Dedifferentiated amniotic fluid mesenchymal stem cell (primary cell): Measurements from ENCODE around the gene AQP2.

Experiments used
- DNase-seq: peaks from one replicate; pipeline ENCODE4 v3.0.0-alpha.2; 2016; ENCODE audit errors: extremely low spot score

Gene AQP2

DNA sequence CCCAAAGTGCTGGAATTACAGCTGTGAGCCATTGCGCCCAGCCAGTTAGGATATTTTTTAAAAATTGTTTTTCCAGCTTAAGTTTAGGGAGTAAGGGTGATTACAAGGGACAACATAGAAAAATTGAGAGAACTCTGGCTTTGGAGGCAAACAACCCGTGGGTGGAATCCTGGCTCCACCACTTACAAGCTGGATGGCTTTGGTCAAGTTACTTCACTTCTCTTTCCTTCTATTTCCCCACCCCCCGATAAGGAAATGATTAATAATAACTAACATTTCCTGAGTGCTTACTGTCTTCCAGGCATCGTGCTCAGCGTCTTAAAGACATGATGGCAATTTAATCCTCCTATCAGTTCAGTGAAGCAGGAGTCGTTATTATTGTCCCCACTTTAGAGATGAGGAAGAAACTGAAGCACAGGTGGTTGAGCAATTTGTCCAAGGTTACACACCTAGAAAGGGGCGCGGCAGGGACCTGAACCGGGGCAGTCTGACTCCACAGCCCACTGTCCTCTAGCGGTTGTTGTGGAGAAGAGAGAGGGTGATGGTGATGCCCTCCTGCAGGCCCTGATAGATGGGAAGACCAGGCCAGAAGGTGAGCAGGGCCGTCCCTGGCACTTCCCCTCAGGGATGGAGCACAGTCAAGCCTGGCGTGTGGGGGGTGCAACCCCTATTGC is 30.2 kb upstream of the AQP2 start:
- DNase-seq = no peak

DNA sequence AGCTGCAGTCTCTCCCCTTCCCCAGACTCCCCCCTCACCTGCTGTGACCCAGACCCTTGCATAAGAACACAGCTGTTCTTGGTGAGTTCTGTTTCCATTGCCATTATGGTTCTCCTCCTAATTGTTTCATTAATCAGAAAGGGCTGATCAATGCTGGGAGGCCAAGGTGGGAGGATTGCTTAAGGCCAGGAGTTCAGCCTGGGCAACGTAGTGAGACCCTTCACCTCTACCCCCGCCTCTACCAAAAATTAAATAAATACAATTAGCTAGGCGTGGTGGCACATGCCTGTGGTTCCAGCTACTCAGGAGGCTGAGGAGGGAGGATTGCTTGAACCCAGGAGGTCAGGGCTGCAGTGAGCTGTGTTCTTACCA is 29.6 kb upstream of the AQP2 start:
- DNase-seq = no peak

DNA sequence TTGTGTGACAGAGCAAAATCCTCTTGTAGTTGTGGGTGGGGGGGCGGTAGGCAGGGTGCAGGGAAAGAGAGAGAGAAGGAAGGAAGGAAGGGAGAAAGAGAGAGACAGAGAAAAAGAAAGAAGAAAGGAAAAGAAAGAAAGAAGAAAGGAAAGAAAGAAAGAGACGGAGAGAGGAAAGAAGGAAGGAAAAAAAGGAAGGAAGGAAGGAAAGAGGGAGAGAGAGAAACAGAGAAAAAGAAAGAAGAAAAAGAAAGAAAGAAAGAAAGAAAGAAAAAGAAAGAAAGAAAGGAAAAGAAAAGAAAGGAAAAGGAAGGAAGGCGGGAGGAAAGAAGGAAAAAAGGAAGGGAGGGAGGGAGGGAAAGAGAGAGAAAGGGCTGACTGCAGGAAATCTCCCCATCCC is 29.2 kb upstream of the AQP2 start:
- DNase-seq = no peak

DNA sequence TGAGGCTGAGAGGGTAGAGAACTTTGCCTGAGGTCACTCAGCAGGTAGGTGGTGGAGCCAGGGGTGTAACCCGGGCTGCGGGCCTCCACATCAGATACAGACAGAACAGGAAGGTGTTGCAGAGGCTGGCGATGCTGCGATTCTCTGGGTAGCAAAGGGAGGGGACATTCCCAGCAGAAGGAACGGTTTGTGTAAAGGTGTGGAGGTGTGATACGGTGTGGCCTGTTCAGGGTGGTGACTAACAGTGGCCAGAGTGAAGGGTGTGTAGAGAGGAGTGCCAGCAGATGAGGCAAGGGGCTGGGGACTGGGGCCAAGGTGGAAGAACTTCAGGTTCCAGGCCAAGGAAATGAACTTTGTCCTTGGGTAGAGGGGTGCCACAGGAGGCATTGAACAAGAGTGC is 28.6 kb upstream of the AQP2 start:
- no peak for DNase-seq

DNA sequence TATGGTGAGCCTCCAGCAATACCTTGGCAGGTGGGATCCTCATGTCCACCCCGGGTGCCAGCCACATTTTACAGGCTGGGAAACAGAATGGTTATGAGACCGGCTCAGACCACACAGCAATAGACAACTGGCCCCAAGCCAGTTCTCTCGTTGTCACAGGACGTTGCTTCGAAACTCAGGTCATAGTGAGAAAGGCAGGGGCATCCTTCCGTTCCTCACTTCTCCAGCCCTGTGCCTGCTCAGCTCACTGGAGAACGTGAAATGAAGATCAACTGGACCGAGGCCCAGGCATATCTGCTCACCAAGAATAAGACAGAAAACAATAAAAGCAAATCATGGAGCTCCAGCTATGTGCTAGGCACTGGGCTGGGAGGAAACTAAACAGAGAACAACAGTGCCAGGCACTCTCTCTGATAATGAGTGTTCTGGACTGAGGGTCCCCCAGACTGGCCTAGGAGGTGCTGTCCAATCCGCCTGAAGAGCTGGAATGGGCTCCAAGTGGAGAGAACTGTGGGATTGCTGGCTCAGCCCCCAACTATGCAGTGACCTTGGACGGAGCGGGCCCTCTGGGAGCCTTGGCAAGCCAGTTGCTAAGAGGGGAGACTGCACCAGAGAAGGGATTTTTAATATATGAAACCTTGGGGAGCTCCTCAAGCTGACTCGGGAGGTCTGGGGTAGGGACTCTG is 28.0 kb upstream of the AQP2 start:
- DNase-seq = no peak

DNA sequence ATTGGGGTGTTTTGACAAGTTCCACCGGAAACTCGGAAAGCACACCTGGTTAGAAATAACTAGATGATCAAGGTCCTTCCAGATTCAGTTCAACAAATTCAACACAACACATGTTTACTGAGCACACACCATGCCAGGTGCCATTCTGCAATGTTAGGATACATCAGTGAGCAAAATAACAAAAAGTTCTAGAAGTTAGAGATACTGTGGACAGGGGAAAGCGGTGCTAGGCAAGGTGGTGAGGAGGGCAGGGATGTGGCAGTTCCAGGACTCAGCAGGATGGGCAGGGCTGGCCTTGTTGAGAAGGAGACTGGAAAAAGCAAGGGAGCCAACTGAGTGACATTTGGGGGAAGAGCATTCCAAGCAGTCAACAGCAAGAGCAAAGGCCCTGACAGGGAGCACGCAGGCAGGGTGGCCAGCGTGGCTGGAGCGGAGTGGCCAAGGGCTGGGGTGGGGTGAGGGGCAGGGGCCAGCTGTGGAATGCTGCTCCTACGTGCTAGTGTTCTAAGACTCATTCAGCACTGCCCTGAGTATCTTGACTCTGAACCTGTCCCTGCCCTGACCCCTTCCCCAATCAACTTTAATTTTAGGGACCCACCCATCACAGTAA is 27.4 kb upstream of the AQP2 start:
- DNase-seq = no peak

DNA sequence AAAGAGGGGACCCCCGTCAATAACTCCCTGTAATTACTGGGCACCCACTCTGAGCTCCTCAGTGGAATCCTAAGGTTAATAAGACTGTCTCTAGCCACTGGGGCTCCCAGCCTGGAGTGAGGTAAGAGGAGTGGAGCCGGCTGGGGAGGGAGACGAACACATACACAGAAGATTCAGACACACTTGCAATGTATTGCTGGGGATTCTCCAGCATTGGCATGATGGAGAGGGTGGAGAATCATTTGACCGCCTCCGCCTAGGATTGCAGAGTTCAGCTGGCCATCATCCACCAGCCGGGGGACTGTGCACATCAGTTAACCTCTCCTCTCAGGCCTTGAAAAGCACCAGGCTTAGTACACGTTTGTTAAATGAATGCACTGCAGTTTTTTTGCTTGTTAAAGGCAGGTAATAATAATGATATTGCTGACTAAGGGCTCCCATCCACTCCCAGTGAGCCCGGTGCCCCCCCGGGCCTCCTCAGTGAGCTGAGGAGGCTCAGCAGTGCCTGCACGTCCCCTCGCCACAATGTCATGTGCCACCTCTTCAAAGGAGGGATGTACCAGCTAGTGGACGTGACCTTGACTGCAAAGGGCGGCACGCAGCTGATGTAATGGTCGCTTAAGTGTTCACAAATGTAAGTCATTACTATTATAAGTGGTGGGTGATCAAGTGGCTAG is 26.5 kb upstream of the AQP2 start:
- no peak for DNase-seq

DNA sequence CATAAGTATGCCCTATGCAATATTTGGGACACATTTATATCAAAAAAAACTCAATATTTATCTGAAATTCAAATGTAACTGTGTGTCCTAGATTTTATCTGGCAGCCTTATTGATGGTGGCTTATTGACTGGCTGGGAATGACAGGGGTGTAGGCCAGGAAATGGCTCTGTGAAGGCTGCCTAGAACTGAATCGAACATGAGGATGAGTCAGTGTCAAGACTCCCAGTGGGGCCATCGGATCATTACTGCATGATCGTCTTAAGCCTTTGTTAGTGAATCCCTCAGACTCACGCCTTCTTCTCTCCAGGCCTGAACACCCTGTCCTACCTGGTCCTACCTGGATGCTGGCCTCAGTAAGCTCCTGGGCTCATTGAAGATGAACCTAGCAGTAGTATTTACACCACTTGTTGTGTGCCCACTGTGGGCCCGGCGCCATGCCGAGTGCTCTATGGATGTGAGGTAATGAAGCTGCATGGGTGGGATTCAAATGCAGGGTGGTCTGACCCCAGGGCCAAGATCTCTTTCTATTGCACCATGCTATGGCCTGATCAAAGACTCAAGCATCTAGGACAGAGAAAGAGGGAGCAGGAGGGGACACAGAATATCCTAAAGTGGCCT is 25.8 kb upstream of the AQP2 start:
- no peak for DNase-seq

DNA sequence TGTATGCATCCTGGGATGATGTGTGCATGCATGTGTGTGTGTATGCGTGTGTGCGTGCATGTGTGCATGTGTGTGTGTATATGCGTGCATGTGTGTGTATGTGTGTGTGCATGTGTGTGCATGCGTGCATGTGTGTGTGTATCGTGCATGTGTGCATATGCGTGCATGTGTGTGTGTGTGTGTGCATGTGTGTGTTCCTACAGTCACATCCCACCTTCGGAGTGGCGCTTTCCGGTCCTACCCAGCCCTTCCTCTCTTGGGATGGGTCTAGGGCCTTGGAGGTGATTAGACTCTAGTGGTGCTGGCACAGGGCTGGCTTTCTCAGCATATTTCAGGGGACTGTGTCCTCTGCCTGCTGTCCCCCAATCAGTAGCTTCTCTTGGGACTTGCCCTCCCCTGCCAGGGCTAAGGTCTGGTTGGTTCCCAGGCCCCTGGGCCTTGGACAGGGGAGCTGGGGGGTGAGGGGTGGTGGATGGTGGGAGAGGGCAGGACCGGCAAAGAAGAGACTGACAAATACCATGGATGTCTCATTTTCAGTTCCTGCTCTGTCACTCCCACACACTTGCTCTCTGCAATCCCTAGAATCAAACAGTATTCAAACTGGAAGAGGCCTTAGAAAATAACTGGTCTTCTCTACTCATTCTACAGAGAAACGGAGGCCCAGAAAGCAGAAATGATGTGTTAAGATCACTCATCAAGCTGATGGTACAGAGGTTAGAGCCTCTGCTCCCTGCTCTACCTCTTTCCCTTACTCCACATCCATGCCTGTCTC is 24.9 kb upstream of the AQP2 start:
- DNase-seq = no peak

DNA sequence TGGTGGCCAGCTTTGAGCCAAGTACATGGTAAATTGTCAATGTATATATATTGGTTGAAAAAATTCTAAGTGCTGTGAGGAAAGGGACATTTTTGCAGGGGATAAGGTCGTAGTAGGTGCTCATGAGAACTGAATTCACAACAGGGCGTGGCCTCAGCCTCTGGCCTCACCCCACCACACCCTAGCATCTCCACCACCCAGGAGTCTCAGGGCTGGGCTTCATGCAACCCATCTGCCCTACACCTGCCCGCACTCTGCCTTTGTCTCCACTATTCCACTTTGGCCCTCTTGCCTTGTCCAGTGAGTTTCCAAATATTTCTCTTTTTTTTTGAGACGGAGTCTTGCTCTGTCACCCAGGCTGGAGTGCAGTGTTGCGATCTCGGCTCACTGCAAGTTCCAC is 22.1 kb upstream of the AQP2 start:
- no peak for DNase-seq

DNA sequence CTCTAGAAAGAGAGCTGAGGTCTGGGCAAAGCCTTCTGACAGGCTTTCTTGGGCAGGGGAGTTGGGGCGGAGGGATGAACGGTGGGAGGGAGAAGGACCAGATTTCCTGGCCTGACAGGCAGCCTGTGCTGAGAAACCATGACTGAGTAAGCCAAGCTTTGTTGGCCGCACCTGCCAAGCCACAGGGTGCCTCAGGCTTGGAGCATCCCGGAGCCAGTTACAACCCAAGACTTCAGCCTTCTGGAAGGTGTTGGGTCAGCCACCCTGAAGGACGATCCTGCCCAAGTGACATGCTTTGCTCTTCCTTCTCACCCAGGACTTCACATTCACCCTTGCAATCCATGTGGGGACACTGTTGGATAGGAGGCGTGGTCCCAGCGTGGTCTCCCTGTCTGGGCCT is 21.0 kb upstream of the AQP2 start:
- no peak for DNase-seq

DNA sequence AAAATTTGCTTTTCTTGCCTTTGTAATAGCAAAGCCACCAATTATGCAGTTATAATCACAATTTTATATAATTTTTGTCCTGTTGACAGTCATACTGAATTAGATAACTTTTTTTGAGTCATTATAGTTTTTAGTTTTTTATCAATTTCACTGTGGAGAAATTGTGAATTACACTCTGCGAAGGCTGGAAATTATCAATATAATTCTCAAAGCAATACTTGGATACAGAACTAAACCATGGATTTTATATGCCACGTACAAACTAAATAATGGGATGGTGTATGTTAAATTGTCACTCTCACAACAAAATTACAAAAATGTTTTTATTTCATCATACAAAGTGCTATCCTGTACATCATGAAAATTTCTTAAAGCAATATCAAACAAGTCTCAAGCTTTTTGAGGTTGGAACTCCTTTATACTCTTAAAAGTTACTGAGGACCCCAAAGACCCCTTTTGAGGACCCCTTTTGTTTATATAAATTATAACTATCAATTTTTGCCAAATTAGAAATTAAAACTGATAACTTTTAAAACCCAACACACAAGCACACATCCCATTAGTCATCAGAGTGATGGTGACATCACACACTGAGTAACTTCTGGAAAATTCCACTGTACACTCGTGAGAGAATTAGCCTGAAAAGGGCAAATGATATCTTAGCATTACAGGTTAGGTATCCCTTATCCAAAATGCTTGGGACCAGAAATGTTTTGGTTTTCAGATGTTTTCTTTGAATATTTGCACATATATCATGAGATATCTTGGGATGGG is 19.8 kb upstream of the AQP2 start:
- DNase-seq = peak; percentile 43

DNA sequence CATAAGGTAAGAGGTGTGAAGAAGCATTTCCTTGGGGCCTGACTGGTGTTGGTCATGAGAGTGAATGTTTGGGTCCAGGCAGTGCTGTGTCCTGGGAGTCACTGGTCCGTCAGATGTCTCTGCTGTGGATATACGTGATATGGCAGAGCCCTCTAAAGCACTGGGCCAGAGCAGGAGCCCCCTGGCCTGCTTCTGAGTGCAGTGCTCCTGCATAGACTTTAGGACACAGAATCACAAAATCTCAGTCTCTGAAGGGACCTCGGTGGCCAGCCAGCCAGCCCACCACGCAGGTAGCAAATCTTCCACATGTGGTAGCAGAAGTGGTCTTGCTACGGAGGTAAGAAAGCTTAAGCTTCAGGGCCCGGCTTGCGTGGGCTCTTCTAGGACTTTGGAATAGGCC is 18.5 kb upstream of the AQP2 start:
- DNase-seq = no peak

DNA sequence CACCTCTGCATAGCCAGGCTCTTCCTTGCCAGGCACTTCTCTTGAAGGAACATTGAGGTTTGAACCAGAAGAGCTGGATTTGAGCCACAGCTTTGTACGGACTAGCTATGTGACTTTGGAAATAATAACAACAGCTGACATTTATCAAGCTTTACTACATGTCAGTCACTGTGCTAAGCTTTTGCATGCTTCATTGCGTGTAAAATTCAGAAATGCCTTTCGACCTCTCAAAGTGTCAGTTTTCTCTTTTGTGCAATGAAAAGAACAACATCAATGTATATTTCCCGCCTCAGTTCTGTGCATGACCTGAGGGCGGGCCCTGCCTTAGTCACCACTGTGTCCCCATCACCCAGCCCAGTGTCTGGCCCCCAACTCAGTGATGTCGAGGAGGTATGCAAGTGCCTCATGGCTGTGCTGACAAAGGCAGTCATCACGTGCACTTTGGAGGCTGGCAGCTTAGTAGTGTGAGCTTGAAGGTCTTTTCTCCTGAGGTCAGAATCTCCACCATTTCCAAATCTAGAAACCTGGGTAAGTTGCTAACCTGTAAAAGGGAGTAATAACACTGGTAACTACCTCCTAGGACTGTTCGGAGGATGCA is 17.9 kb upstream of the AQP2 start:
- no peak for DNase-seq

DNA sequence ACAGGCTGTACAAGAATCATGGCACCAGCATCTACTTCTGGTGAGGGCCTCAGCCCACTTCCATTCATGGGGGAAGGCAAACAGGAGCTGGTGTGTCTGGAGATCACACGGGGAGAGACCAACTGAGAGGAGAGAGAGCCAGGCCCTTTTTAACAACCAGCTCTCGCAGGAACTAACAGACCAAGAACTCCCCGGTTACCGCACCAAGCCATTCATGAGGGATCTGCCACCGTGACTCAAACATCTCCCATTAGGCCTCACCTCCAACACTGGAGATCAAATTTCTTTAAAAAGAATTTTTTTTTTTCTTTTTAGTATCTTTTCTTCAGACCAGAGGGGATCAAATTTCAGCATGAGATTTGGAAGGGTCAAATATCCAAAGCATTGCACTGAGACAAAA is 16.7 kb upstream of the AQP2 start:
- DNase-seq = no peak

DNA sequence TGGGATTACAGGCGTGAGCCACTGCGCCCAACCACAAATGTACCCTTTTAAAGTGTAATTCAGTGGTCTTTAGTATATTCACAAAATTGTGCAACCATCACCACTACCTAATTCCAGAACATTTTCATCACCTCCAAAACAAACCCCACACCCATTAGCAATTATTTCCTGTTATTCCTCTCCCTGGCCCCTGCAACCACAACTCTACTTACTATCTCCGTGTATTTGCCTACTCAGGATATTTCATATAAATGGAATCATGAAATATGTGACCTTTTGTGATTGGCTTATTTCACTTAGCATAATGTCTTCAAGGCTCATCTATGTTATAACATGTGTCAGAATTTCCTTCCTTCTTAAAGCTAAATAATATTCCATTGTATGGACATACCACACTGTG is 16.0 kb upstream of the AQP2 start:
- no peak for DNase-seq

DNA sequence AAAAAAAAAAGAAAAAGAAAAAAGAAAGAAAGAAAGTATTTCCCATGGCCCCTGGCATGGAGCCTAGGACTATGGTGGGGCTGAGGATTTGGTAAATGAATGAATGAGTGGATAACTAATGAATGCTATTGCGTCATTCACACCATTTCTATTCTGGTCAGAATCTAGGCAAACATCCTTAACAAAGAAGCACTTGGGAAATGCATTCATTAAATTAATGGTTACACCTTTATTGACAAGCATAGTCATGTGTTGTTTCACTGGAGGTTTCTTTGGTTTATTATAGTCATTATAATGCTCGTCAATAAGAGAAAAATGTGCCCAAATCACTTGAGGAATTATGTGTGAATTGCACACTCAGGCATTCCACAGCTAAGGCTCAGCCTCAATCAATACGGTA is 13.6 kb upstream of the AQP2 start:
- DNase-seq = no peak

DNA sequence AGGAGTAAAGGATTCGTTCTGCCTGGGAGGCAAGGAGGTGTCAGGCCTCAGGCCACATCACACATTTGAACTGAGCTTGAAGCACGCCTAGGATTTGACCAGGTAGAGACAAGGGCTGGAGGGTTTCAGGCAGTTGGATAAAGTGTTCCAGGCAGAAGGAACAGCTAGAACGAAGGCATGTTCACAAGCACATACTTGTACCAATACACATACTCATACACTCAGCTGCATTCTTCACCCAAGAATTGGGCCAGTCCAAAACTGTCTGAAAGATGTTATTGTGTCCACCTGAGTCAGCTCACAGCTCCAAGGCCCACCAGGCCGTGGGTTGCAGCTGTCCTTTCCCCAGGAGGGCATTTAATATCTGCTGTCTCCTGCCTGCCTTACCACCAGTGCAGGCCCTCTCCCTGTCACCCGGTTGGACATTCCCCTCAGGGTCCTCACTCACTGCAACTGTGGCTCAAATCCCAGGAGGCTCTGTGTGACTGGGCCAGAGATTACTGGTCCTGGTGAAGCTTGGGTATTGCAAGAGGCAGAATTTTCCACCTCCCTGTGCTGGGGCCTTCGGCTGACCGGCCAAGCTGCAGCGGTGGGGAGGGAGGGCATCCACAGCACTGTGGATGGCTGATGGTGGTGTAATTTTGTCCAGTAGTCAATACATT is 12.8 kb upstream of the AQP2 start:
- no peak for DNase-seq

DNA sequence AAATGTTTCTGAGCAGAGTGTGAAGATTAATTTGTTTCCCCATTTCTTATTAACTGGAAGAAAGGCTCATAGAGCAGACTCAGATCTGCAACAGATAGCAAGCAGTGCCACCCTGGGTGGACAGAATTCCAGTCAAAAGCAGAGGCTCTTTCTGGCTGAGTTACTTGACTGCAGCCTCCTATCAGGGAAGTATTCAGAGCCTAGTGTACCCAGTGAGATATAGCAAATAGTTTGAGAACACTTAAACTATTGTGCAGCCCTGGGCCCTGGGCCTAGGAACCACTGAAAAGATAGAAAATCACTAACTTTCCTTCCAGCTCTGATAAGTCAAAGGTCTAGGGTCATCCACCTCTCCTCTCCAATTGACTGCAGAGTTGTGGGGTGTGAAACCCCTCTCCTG is 11.2 kb upstream of the AQP2 start:
- DNase-seq = no peak

DNA sequence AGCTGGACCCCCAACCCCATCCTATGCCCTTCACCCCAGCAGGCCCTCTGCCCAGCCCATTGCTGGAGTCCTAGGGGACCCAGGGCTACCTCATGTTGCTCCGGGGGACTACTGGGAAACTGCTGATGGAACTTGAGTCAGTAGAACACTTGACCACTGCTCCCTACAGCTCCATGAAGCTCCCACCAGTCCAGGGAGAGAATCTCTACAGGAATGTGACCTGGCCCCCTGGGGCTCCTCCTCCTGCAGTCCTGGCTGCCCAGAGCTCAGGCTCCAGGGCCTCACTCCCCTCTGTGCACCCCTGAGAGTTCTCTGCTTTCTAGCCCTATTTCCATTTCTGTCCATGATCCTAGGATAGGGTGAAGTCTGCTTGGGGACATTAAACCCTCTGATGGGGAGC is 10.8 kb upstream of the AQP2 start:
- DNase-seq = no peak
